Astrocyte (in vitro differentiated cells and primary cell): ENCODE results near the gene AFAP1L2. TPM values are rescaled to one million over a fixed set of nuclear protein-coding genes. Genes with fewer than 3 reads are reported as not detected.

Source experiments
- DNase-seq: peaks from one replicate; pipeline ENCODE4 v3.0.0-alpha.2; 2010; ENCODE audit warnings: low read depth
- FAIRE-seq: peaks from 2 replicates; lab custom pipeline; 2011; peaks lifted over from hg19 to GRCh38; lab: Jason Lieb, UNC
- H2AFZ ChIP-seq: 2 replicates; pipeline ENCODE4 v1.6.0; 2012; ENCODE audit warnings: low read depth, low read length, inconsistent platforms
- H3K27ac ChIP-seq: 2 replicates; pipeline ENCODE4 v1.5.1; 2011; ENCODE audit warnings: low read depth, low read length, inconsistent platforms
- H3K27me3 ChIP-seq: 2 replicates; pipeline ENCODE4 v1.6.0; 2011; ENCODE audit warnings: low read length, inconsistent platforms; ENCODE audit not compliant: insufficient read depth
- H3K36me3 ChIP-seq: 2 replicates; pipeline ENCODE4 v1.5.1; 2011; ENCODE audit warnings: low read length, inconsistent platforms; ENCODE audit not compliant: insufficient read depth
- H3K4me1 ChIP-seq: 2 replicates; pipeline ENCODE4 v1.5.1; 2011; ENCODE audit warnings: low read length, inconsistent platforms; ENCODE audit not compliant: insufficient read depth
- H3K4me2 ChIP-seq: 2 replicates; pipeline ENCODE4 v1.6.0; 2012; ENCODE audit warnings: low read length, inconsistent platforms
- H3K4me3 ChIP-seq: 2 replicates; pipeline ENCODE4 v1.5.1; 2011; ENCODE audit warnings: low read depth, mild to moderate bottlenecking, low read length, inconsistent platforms; ENCODE audit not compliant: insufficient read depth
- H3K79me2 ChIP-seq: 2 replicates; pipeline ENCODE4 v1.6.0; 2012; ENCODE audit warnings: mild to moderate bottlenecking, low read length, inconsistent platforms; ENCODE audit not compliant: insufficient read depth
- H3K9ac ChIP-seq: 2 replicates; pipeline ENCODE4 v1.6.0; 2012; ENCODE audit warnings: mild to moderate bottlenecking, low read length, inconsistent platforms
- H3K9me3 ChIP-seq: 2 replicates; pipeline ENCODE4 v1.5.1; 2012; ENCODE audit warnings: low read depth, mild to moderate bottlenecking, low read length, inconsistent platforms; ENCODE audit not compliant: insufficient read depth
- H4K20me1 ChIP-seq: 2 replicates; pipeline ENCODE4 v1.6.0; 2012; ENCODE audit warnings: low read length, inconsistent platforms; ENCODE audit not compliant: insufficient read depth
- H3K27ac Mint-ChIP-seq: one replicate; pipeline ENCODE4 v1.8.0; 2021; ENCODE audit warnings: mild to moderate bottlenecking, mixed read lengths; ENCODE audit not compliant: unreplicated experiment
- H3K27me3 Mint-ChIP-seq: one replicate; pipeline ENCODE4 v1.8.0; 2021; ENCODE audit warnings: low read depth, mixed read lengths; ENCODE audit not compliant: unreplicated experiment
- H3K36me3 Mint-ChIP-seq: one replicate; pipeline ENCODE4 v1.8.0; 2021; ENCODE audit warnings: low read depth, mixed read lengths; ENCODE audit not compliant: unreplicated experiment
- H3K4me1 Mint-ChIP-seq: one replicate; pipeline ENCODE4 v1.8.0; 2021; ENCODE audit warnings: low read depth, mixed read lengths; ENCODE audit not compliant: unreplicated experiment
- H3K4me3 Mint-ChIP-seq: one replicate; pipeline ENCODE4 v1.8.0; 2021; ENCODE audit warnings: mild to moderate bottlenecking, moderate library complexity, mixed read lengths; ENCODE audit not compliant: unreplicated experiment
- H3K9me3 Mint-ChIP-seq: one replicate; pipeline ENCODE4 v1.8.0; 2021; ENCODE audit warnings: mild to moderate bottlenecking, mixed read lengths; ENCODE audit not compliant: unreplicated experiment
- EZH2 ChIP-seq: IDR thresholded peaks from 2 replicates; pipeline ENCODE4 v1.6.1; 2012; ENCODE audit warnings: mild to moderate bottlenecking, low read length, inconsistent platforms; ENCODE audit not compliant: insufficient read depth
- total RNA-seq: library from RNA; stranded (reverse); gene quantifications from 2 replicates; pipeline ENCODE4 v1.2.1, GENCODE V29; 2021
- TF ChIP-seq, protein P1 (sequence below): IDR thresholded peaks from 2 replicates; pipeline ENCODE4 v1.5.1; 2011; ENCODE audit warnings: low read depth, mild to moderate bottlenecking, inconsistent platforms, low read length, moderate library complexity; ENCODE audit not compliant: insufficient read depth

AFAP1L2 gene
- total RNA-seq, 1 donor from 2014 or later = 26.6 TPM

DNA sequence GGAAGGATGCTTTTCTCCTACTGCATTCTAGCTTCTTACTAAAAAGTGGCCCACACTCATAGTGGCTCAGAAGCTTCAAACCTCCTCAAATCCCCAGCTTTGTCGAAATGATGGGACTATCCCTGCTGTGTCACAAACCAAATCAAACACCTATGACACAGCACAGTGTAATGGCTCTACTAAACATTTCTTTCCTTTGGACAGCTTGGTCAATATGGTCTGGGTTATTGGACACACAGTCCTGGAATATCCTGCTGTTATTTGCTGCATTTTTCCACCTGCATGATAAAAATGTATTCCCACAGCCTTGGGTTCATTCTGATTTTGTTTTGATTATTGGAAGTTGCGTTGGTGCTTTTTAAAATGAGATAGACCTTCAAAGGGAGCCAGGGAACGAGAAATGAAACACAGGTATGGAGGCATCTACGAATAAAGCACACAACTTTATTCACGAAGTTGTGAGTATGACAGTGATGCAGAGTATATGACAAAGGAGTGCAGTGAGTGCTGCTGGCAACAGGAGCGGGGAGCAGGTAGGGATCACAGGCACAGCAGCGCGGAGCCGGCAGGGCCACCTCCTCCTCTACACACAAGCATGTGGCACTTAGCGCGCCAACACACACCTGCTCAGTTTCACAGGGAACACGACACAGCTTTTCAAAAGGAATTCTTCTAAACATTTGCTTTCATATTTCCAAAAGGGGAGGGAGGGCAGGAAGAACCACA is 26.5 kb upstream of the AFAP1L2 start:
- H3K4me1 Mint-ChIP-seq = peaks cover 16% of the 10 kb centered on the region
- Histone ChIP-seq H3K27ac (no peak overlapping the region), H4K20me1 (no peaks in the 10 kb centered on the region), H3K27me3 (peaks cover 9% of the 10 kb centered on the region), H3K4me1 (no peaks in the 10 kb centered on the region), H3K9me3 (no peaks in the 10 kb centered on the region), H3K9ac (no peak overlapping the region), H3K36me3 (no peaks in the 10 kb centered on the region), H3K4me2 (no peak overlapping the region), H3K4me3 (no peak overlapping the region), H2AFZ (no peak overlapping the region), H3K79me2 (no peaks in the 10 kb centered on the region)
- no peaks in the 10 kb centered on the region for H3K9me3 Mint-ChIP-seq
- peaks cover 30% of the 10 kb centered on the region for H3K36me3 Mint-ChIP-seq
- H3K4me3 Mint-ChIP-seq = no peak overlapping the region
- peaks cover 2% of the 10 kb centered on the region for H3K27me3 Mint-ChIP-seq
- FAIRE-seq = no peak
- TF ChIP-seq, protein P1, sequence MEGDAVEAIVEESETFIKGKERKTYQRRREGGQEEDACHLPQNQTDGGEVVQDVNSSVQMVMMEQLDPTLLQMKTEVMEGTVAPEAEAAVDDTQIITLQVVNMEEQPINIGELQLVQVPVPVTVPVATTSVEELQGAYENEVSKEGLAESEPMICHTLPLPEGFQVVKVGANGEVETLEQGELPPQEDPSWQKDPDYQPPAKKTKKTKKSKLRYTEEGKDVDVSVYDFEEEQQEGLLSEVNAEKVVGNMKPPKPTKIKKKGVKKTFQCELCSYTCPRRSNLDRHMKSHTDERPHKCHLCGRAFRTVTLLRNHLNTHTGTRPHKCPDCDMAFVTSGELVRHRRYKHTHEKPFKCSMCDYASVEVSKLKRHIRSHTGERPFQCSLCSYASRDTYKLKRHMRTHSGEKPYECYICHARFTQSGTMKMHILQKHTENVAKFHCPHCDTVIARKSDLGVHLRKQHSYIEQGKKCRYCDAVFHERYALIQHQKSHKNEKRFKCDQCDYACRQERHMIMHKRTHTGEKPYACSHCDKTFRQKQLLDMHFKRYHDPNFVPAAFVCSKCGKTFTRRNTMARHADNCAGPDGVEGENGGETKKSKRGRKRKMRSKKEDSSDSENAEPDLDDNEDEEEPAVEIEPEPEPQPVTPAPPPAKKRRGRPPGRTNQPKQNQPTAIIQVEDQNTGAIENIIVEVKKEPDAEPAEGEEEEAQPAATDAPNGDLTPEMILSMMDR = no peak
- TF ChIP-seq EZH2 = no peak
- DNase-seq = no peak
- H3K27ac Mint-ChIP-seq = peak overlapping the region; percentile 63

DNA sequence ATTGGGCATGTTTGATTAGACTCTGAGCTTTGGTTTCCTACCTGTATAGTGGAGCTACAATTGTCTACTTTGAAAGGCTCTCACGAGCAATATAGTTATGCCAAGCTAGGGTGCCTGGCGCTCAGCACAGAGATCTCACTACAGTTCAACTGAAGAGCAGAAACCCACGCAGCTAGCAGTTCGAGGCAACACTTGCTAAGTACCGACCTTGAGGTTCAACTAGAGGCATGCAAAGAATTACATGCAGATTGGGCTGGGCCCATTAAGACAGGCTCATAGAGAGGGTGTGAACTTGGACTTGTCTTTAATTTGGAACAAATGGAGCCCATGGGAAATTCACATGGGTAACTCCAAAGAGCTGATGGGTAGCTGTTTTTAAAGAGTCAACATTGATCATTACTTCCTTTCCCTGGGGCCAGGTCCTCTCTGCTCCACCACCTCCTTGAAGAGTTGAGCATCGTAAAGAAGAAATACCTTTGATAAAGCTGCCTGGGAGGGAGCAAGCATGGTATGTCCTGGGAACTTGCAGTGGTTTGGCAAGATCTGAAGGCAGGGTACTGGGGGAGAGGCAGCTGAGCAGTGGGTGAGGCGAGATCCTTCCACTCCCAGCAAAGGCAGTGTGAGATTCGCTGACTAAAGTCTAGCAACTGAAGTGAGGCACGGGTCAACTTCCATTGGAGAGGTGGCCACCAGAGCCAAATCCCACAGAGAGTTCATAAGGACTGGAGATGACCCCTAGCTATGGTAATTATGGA is 25.5 kb upstream of the AFAP1L2 start:
- Histone ChIP-seq H3K4me3 (no peak overlapping the region), H3K79me2 (no peaks in the 10 kb centered on the region), H3K4me1 (no peaks in the 10 kb centered on the region), H3K27me3 (peaks cover 9% of the 10 kb centered on the region), H3K36me3 (no peaks in the 10 kb centered on the region), H2AFZ (no peak overlapping the region), H3K4me2 (no peak overlapping the region), H3K9me3 (no peaks in the 10 kb centered on the region), H3K27ac (no peak overlapping the region), H4K20me1 (no peaks in the 10 kb centered on the region), H3K9ac (no peak overlapping the region)
- Mint-ChIP-seq H3K27ac (no peak overlapping the region), H3K9me3 (no peaks in the 10 kb centered on the region), H3K4me1 (peaks cover 16% of the 10 kb centered on the region), H3K36me3 (peaks cover 29% of the 10 kb centered on the region), H3K27me3 (peaks cover 2% of the 10 kb centered on the region), H3K4me3 (no peak overlapping the region)
- FAIRE-seq (no peak), DNase-seq (no peak)
- TF ChIP-seq EZH2 = no peak
- TF ChIP-seq, protein P1 = no peak
